NOMO-1 treated with DMSO at 0.1 percent for 48 hours (cell line): ENCODE measurements around the gene MYO1D.
"Not testable (repeated sequence)": the region's sequence is repeated elsewhere in the genome, so short reads cannot be mapped to it uniquely, and the experiment has no call there.

Experiments used
- DNase-seq: peaks from one replicate; lab custom pipeline; 2025; ENCODE audit not compliant: unreplicated experiment; lab: John Stamatoyannopoulos, UW

MYO1D gene

DNA sequence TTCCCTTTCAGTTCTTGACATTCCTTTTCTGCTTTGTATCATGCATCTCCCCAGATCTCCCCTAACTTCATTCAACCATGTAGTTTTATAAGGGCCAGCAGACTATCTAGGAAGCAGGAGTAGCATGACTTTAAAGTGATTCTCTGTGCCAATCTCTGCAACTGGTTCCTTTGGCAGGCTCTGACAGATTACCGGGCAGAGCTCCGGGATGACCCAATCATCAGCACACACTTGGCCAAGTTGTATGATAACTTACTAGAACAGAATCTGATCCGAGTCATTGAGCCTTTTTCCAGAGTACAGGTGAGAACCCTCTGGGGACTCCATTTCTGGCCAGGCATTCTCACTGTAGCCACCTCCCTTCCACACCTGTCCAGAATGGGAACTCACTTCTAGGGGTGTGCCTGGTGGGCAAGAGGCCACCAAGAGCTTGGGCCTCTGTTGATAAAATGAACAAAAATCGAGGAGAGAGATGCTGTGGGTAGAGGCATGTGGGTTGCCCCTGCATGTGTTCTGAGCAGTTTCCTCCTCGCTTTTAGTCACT is 397.8 kb downstream of the MYO1D start:
- DNase-seq, result no peak

DNA sequence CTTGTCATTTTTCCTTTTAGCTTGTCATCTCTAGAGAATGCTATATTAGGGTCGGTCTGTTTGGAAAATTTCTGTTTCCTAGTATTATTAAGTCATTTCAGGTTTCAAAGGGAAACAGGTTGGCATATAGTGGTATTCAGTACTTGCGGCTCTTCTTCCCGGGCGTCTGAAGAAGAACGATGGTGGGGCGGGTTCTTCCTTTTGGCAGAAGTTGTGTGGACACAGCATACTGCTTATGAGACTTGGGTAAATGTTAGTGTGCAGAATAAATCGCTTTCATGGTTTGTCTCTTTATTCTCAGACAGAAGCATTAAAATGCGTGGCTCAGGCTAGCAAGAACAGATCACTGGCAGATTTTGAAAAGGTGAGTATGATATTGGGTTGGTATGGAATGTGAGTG is 399.7 kb downstream of the MYO1D start:
- DNase-seq, result no peak

DNA sequence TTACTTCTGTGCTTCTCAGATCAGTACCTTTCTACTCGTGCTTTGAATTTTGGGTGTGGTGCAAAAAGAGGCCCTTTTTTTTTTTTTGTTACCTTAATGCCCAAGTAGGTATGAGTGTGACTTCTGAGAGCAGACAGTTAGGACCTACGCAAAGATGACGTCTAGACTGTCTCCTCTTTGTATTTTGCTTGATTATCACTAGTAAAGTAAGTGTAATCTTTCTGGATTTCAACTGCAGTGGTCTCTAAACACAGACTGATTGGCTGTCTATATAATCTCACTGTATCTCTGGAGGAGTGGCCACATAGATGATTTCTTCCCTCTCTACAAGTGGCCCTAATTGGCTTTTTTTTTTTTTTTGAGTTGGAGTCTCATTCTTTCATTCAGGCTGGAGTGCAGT is 401.7 kb downstream of the MYO1D start:
- DNase-seq, result no peak

DNA sequence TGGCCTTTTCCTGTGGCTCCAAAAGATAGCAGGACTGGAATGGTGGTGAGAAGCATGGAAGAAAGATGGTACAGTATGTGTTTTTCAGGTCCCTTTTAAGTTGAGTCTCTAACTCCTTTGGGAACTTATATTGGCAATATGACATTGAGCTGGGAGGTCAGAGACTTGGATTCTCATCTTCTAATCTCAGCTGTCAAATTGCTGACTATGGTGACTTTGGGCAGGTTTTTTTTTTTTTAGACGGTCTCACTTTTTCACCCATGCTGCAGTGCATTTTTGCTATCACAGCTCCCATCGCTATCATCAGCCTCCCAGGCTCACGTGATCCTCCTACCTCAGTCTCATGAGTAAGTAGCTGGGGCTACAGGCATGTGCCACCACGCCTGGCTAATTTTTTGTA is 405.3 kb downstream of the MYO1D start:
- DNase-seq, result no peak

DNA sequence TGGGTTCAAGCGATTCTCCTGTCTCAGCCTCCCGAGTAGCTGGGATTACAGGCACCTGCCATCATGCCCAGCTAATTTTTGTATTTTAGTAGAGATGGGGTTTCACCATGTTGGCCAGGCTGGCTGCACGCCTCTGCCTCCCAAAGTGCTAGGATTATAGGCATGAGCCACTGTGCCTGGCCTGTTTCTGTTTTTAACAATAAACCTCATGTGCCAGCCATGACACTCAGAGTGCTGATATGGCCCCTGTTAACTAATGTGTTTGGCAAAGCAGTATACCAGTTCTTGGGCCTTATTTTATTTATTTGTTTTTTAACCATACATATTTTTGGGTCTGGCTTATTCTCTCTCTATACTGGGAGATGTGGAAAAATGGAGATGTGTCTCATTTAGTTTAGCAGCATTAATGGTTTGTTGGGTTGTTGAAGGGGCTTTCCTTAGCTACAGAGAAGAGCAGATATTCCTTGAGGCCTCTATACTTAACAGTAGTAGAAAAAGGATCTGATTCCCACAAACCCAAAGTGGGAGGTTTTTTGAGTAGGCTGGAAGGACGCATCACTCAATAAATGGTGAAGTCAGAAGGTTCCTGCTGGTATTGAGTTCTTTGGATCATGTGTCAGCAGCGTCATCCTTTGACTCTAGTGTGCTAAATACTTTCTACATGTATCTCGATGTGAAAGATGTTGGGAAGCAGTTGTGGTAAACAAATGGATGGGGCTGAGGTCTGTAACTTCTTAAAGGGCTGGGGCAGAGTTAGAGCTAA is 406.3 kb downstream of the MYO1D start:
- DNase-seq, result no peak

DNA sequence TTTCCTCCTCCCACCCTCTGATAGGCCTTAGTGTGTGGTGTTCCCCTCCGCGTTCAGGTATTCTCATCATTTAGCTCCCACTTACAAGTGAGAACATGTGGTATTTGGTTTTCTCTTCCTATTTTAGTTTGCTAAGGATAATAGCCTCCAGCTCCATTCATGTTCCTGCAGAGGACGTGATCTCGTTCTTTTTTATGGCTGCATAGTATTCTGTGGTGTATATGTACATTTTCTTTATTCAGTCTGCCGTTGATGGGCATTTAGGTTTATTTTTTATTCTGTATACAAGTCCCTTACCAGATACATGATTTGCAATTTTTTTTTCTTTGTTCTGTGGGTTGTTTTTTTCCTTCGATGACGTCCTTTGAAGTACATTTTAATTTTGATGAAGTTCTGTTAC is 409.0 kb downstream of the MYO1D start:
- DNase-seq, result no peak

DNA sequence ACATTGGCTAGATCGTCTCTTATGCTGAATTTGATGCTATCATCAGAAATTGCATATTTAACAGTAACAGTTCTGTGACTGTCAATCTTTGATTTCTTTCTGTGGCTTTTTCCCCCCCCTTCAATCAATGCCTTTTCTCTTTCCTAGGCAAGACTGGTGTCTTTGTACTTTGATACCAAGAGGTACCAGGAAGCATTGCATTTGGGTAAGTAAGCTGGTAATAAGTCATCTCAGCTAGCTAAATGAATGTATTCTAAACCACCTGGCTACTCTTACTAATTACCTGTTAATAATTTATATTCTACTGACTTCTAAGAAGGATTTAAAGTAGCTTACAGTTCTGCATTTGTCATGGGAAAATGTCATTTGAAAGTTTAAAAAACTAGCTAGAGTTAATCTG is 412.6 kb downstream of the MYO1D start:
- DNase-seq, result no peak

DNA sequence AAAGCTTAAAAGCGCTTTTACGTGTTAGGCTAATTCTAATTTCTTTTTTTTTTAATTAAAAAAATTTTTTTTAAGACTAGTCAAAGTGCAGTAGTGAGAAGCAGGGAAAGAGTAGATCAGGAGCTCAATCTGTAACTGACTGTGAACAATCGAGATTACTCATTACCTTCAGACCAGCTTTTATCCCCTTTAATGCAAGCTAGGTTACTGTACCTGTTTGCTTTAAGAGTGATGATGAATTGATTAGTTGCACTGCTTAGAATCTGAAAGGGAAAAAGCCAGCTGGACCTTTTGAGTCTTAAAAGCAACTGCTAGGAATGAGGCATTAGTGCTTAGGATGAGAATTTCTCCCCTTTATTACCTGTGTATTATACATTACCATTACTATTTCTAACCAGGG is 413.6 kb downstream of the MYO1D start:
- no peak for DNase-seq

DNA sequence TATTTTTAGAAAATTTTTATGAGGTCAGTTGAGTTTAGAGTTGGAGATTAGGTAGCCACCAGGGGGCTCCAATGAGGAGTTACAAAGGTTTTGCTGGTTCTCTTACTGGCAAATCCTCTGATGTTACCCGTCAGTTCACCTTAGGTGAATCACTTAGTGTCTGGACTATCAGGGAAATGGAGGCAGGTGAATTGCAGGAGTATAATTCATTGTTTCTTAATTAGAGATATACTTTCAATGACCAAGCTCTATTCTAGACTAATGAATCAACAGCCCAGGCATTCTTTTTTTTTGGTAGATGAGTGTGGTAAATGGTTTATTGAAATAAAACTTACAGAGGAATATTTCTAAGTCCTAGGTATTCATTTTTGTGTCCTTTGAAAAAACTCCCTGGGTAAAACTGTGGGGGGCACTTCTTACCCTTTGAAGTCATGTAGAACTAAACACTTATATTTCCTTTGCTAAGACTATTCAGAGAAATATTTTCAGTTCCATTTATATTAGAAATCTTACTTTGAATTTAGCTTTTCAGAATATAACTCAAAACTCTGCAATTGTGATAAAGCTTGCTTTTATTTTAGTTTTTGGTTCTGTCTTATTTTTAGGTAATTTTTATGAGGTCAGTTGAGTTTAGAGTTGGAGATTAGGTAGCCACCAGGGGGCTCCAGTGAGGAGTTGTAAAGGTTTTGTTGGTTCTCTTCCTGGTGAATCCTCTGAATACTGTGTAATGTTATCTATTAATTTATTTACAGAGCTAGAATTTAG is 414.9 kb downstream of the MYO1D start:
- DNase-seq, result peak; percentile 64

DNA sequence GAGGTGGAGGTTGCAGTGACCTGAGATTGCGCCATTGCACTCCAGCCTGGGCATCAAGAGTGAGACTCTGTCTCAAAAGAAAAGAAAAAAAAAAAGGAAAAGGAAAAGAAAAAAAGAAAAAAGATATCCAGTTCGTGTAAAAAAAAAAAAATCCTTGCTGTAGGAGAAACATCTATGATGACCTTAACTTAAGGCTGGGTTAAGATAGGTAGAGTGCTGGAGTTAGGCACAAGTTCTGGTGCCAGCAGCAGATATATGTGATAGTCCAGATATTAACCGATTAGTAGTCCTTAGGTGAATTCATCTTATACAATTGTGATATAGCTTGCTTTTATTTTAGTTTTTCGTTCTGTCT is 415.4 kb downstream of the MYO1D start:
- DNase-seq, result no peak

DNA sequence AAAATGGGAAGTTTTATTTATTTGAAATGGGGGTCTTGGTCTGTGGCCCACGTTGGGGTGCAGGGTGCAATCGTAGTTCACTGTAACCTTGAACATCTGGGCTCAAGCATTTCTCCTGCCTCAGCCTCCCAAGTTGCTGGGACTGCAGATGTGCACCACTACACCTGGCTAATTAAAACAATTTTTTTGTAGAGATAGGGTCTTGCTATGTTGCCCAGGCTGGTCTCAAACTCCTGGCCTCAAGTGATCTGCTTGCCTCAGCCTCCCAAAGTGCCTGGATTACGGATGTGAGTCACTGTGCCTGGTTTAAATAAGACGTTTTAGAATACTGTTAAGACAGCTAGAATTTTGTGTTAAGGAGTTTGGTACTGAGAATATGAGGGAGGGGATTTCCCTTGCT is 416.9 kb downstream of the MYO1D start:
- no peak for DNase-seq

DNA sequence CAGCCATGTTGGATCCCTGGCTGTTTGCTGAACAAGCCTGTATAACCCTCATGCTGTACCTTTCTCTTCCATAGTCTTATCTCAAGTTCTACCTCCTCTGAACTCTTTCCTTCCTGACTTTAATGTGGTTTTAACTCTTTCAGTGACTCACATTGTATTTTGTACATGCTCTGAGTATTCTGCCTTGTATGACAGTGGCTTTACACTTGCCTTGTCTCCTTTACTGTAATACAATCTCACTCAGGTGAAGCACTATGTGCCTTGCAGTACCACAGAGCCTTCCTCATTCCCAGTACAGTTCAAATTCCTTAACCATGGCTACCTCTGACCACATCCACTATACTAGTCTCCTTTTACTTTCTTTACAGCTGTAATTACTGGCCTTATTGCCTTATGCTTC is 418.6 kb downstream of the MYO1D start:
- DNase-seq, result no peak

DNA sequence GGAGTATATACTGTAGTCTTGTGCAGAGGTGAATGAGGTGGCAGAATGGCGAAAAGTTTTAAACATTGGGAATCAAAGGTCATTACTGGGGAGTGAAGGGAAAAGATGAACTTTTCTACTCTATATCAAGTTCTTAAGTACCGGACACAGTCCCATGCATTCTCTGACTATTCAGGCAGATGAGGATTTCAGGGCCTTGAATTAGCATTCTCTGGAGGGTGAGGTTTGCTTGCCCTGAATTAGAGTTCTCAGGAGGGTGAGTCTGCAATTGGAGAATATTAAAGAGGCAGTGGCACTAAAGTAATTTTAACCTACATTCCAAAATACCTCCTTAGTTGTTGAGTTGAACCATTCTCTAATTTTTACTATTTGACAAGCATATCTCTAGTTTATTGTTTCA is 423.6 kb downstream of the MYO1D start:
- no peak for DNase-seq

DNA sequence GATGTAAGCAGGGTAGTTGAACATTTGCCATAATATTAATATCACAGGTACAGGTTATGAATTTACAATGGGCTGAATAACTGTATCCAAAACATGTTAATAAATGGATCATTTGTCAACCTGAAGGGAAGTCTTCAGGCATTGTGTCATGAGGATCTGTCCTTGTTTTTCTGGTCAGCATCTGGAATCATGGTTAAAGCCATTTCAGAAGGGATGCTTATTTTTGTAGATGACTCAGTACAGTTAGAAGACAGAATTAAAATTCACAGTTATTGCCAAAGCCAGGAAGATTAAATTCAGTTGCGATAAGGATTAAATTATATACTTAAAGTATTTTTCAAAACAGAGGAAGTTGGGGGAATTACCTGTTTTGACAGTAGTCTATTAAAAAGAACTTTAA is 424.6 kb downstream of the MYO1D start:
- no peak for DNase-seq

DNA sequence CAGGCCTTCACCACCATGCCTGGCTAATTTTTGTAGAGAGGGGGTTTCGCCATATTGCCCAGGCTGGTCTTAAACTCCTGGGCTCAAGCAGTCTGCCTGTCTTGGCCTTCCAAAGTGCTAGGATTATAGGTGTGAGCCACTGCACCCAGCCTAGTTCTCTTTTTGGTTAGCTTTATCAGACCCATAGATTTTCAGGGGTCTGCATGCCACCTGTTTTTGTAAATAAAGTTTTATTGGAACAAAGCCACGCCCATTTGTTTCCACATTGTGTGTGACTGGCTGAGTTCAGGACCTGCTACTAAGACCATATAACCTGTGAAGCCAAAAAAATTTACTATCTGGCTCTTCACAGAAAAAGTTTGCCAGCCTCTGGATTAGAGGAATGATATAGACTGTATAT is 425.0 kb downstream of the MYO1D start:
- DNase-seq, result no peak

DNA sequence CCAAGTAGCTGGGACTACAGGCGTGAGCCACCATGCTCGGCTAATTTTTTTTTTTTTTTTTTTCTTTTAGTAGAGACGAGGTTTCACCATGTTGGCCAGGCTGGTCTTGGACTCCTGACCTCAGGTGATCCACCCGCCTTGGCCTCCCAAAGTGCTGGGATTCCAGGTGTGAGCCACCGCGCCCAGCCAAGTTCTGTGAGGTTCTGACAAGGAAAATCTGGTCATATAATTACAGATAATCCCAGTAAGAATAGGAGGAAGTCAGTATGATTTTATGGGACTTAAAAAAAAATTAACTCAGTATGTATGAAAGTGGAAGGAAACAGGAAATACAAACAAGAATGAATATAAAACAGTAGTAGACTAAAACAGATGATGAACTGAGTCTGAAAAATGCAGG is 426.5 kb downstream of the MYO1D start:
- DNase-seq, result not testable (repeated sequence)

DNA sequence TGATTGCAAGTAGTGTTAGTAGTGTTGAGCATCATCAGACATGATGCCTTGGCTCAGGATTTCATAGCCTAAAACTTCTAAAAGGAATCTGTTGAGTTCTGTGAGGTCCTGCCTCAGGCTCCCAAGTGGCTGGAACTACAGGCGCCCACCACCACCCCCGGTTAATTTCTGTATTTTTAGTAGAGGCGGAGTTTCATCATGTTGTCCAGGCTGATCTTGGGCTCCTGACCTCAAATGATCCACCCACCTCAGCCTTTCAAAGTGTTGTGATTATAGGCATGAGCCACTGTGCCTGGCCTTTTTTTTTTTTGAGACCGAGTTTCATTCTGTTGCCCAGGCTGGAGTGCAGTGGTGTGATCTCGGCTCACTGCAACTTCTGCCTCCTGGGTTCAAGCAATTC is 427.0 kb downstream of the MYO1D start:
- no peak for DNase-seq

DNA sequence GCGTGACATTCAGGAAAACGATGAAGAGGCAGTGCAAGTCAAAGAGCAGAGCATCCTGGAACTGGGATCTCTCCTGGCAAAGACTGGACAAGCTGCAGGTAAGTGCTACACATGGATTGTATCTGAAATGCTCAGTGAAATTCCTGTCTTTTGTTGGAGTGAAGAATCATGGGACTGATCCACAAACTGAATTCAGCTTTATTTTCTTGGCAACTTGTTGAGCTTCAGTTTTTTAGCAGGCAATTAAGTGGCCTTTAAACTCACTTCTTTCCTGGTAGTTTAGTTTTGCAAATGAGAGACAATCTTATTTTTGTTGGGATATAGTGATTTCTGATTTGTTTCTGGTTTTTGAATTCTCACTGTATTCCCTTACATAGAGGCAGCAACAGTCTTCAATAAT is 430.0 kb downstream of the MYO1D start:
- DNase-seq, result no peak

DNA sequence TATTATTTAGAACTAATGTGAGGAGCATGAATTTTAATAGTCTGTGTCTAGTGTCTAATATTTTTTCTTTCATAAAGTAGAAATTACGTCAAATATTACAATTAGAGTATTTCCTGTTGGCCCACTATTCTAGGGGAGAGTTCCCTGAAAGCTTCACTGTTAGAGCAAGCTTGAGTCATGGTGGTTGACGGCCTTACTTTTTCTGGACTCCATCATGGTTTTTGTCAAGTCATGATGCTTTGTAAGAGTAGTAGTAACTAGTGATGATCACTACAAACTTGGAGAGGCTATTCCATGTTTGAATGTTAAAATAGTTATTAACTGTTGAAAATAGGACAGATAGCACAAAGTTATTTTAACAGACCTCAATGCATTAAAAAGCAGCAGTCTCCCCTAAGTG is 431.0 kb downstream of the MYO1D start:
- peak; percentile 1 for DNase-seq

DNA sequence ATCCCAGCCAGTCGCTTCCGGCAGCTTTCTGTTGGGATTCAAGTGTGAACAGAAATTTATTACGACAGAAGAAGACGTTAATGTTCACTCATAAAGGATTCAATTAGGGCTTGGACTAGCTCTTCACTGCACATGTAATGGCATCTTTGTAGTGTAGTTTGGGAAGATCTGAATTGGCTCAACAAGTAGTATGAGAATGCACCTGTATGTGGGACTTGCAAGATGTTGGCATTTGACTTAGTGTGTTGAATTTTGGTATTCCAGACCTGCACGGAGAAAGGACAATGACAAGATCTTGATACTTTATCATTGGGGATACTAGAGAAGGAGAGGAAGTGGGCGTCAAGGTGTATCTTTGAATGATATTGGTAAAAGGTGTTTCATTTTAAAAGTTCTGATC is 431.4 kb downstream of the MYO1D start:
- DNase-seq, result no peak

DNA sequence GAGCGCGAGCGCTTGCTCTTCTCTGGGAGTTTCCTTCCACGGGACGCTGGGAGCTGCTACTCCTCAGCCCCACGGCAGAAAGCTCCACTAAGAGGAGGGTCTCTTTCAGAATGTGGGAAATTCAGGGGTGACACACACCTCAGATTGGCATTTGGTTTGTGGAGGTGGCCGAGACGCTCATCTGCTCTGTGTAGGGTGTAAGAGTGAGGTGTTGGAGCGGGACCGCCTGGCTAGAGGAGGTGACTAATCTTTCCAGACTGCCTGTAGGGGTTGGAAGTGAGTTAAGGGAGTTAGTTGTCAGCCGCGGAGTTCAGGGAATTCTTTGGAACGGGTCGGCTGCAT is 431.9 kb downstream of the MYO1D start:
- peak; percentile 6 for DNase-seq

DNA sequence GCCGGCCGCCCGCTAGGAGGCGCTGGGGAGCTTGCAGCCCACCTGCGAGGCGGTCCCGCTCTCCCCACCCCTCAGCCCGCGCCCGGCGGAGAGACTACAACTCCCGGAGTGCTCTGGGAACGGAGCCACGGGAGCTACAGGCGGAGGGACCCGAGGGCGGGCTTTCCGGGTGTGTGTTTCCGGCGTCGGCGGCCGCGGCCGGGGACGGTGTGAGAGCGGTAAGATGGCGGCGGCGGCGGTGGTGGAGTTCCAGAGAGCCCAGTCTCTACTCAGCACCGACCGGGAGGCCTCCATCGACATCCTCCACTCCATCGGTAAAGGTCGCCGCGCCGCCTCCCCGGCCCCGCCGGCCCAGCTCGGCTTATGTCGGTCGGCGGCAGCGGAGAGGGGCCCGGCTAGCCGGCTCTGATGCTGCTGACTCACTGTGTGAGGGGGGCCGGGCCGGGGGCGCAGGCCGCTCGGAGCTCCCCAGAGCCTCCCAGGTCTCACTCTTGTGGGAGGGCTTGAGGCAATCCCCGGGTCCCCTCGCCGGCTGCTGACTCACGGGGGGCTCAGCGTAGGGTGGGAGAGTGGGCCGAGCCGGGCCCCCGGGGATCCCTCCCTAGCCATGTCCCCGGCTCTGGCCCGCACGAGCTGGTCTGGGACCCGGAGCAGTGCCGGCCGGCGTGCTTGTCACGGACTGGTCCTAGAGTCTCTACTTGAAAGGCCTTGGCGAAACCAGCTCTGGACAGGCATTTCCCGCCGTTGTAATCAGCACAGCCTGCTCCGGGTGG is 432.4 kb downstream of the MYO1D start, which contains the start of gene PSMD11:
Gene PSMD11 (plus strand): TSS at position 210 of the 773 bp plus-strand sequence. CDS start 14 bp downstream, at position 224.
- DNase-seq, result peak; percentile 95
